Epithelial cell of esophagus (primary cell): ENCODE data around the gene PRSS33.

Experiments used
- DNase-seq: peaks from one replicate; pipeline ENCODE4 v3.0.0; 2010; ENCODE audit warnings: low read depth
- H3K4me3 ChIP-seq: 2 replicates; pipeline ENCODE4 v1.5.1; 2011; ENCODE audit warnings: mild to moderate bottlenecking, low read length, control low read depth
- TF ChIP-seq, protein P1 (sequence below): IDR thresholded peaks from 2 replicates; pipeline ENCODE4 v1.5.1; 2011; ENCODE audit warnings: low read depth, mild to moderate bottlenecking, low read length, control low read depth, inconsistent platforms; ENCODE audit not compliant: insufficient read depth; ENCODE audit errors: missing control alignments

The PRSS33 gene

DNA sequence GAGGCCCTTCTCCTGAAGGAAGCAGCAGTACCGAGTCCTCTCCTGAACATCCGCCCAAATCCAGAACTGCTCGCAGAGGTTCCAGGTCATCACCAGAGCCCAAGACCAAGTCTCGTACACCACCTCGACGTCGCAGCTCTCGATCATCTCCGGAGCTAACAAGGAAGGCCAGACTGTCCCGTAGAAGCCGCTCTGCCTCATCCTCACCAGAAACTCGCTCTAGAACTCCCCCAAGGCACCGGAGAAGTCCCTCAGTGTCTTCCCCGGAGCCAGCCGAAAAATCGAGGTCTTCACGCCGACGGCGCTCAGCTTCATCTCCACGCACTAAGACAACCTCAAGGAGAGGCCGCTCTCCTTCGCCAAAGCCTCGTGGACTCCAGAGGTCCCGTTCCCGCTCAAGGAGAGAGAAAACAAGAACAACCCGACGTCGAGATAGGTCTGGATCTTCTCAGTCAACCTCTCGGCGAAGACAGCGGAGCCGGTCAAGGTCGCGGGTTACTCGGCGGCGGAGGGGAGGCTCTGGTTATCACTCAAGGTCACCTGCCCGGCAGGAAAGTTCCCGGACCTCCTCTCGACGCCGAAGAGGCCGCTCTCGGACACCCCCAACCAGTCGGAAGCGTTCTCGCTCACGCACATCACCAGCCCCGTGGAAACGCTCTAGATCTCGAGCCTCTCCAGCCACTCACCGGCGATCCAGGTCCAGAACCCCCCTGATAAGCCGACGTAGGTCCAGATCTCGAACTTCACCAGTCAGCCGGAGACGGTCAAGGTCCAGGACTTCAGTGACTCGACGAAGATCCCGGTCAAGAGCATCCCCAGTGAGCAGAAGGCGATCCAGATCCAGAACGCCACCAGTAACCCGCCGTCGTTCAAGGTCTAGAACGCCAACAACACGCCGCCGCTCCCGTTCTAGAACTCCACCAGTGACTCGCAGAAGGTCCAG lies 21.6 kb downstream of the PRSS33 start:
- DNase-seq: no peak
- H3K4me3 ChIP-seq: no peak overlapping the region
- TF ChIP-seq, protein P1, sequence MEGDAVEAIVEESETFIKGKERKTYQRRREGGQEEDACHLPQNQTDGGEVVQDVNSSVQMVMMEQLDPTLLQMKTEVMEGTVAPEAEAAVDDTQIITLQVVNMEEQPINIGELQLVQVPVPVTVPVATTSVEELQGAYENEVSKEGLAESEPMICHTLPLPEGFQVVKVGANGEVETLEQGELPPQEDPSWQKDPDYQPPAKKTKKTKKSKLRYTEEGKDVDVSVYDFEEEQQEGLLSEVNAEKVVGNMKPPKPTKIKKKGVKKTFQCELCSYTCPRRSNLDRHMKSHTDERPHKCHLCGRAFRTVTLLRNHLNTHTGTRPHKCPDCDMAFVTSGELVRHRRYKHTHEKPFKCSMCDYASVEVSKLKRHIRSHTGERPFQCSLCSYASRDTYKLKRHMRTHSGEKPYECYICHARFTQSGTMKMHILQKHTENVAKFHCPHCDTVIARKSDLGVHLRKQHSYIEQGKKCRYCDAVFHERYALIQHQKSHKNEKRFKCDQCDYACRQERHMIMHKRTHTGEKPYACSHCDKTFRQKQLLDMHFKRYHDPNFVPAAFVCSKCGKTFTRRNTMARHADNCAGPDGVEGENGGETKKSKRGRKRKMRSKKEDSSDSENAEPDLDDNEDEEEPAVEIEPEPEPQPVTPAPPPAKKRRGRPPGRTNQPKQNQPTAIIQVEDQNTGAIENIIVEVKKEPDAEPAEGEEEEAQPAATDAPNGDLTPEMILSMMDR: no peak

DNA sequence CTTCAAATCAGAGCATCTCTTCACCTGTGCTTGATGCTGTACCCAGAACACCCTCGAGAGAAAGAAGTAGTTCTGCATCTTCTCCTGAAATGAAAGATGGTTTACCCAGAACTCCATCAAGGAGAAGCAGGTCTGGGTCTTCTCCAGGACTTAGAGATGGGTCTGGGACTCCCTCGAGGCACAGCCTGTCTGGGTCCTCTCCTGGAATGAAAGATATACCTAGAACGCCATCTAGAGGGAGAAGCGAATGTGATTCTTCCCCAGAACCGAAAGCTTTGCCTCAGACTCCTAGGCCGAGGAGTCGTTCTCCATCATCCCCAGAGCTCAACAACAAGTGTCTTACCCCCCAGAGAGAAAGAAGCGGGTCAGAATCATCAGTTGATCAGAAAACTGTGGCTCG lies 22.6 kb downstream of the PRSS33 start:
- H3K4me3 ChIP-seq: no peak overlapping the region
- no peak for DNase-seq

DNA sequence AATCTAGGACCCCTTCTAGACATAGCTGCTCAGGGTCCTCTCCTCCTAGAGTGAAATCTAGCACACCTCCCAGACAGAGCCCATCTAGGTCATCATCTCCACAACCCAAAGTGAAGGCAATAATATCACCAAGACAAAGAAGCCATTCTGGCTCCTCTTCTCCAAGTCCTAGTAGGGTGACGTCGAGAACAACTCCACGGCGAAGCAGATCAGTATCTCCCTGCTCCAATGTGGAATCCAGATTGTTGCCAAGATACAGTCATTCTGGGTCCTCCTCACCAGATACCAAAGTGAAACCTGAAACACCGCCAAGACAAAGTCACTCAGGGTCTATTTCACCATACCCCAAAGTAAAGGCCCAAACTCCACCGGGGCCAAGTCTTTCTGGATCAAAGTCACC lies 24.2 kb downstream of the PRSS33 start:
- TF ChIP-seq, protein P1: no peak
- DNase-seq: no peak
- no peak overlapping the region for H3K4me3 ChIP-seq

More for the DNA sequence above, 22.6 kb downstream of the PRSS33 start:
- TF ChIP-seq, protein P1: no peak

DNA sequence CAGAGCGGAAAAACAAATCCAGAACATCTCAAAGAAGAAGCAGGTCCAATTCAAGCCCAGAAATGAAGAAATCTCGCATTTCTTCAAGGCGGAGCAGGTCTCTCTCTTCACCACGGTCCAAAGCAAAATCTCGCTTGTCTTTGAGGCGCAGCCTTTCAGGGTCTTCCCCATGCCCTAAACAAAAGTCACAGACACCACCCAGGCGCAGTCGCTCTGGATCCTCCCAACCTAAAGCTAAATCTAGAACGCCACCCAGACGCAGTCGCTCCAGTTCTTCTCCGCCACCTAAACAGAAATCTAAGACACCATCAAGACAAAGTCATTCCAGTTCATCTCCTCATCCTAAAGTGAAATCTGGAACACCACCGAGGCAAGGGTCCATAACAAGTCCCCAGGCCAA lies 24.6 kb downstream of the PRSS33 start:
- no peak for DNase-seq
- TF ChIP-seq, protein P1: no peak
- no peak overlapping the region for H3K4me3 ChIP-seq

DNA sequence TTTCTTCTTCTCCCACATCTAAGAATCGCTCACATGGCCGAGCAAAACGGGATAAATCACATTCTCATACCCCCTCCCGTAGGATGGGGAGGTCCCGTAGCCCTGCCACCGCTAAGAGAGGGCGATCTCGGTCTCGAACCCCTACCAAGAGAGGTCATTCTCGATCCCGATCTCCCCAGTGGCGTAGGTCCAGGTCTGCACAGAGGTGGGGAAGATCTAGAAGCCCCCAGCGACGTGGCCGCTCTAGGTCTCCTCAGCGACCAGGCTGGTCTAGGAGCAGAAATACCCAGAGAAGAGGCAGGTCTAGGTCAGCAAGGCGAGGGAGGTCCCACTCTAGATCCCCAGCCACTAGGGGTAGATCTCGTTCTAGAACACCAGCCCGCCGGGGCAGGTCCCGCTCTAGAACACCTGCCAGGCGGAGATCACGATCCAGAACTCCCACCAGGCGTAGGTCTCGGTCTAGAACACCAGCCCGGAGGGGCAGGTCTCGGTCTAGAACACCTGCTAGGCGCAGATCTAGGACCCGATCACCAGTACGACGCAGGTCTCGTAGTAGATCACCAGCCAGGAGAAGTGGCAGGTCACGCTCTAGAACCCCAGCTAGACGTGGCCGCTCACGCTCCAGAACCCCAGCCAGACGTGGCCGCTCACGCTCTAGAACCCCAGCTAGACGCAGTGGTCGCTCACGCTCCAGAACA lies 25.3 kb downstream of the PRSS33 start:
- no peak for DNase-seq
- H3K4me3 ChIP-seq: no peak overlapping the region
- TF ChIP-seq, protein P1: no peak

DNA sequence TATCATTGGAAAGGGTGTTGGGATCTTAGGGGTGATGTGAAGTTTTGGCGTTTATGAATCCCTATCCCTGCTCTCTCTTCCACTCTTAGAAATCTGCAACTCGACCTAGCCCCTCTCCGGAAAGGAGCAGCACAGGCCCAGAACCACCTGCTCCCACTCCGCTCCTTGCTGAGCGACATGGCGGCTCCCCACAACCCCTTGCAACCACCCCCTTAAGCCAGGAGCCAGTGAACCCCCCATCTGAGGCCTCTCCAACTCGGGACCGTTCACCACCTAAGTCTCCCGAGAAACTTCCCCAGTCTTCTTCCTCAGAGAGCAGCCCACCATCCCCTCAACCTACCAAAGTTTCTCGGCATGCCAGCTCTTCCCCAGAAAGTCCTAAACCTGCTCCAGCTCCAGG lies 25.9 kb downstream of the PRSS33 start:
- TF ChIP-seq, protein P1: no peak
- DNase-seq: no peak

More for the DNA sequence above, 25.9 kb downstream of the PRSS33 start:
- H3K4me3 ChIP-seq: no peak overlapping the region
